GM19438 (cell line): ENCODE measurements around the gene ITFG1.
"Not testable (repeated sequence)": the region's sequence is repeated elsewhere in the genome, so short reads cannot be mapped to it uniquely, and the experiment has no call there.

ENCODE experiments used
- ATAC-seq: cut with Tn5 transposase; IDR thresholded peaks from one replicate; pipeline ENCODE4 v1.9.1; 2021; ENCODE audit warnings: low read depth; ENCODE audit not compliant: unreplicated experiment

The ITFG1 gene

GRCh38 chr16:47475786-47476185, 14.9 kb upstream of the ITFG1 start:
- ATAC-seq, result no peak

- no peak for ATAC-seq
Observed at GRCh38 chr16:47473792-47474191, 12.9 kb upstream of the ITFG1 start.

GRCh38 chr16:47473004-47473403, 12.1 kb upstream of the ITFG1 start:
- not testable (repeated sequence) for ATAC-seq

GRCh38 chr16:47470810-47471209, 9.9 kb upstream of the ITFG1 start:
- no peak for ATAC-seq

- no peak for ATAC-seq
Observed at GRCh38 chr16:47470211-47470610, 9.3 kb upstream of the ITFG1 start.

GRCh38 chr16:47469227-47469626, 8.4 kb upstream of the ITFG1 start:
- ATAC-seq, result no peak

- not testable (repeated sequence) for ATAC-seq
Observed at GRCh38 chr16:47468070-47468689, 7.3 kb upstream of the ITFG1 start.

GRCh38 chr16:47467501-47467900, 6.6 kb upstream of the ITFG1 start:
- ATAC-seq, result no peak

GRCh38 chr16:47465919-47466630, 5.2 kb upstream of the ITFG1 start:
- no peak for ATAC-seq

- ATAC-seq, result no peak
Observed at GRCh38 chr16:47463771-47464624, 3.1 kb upstream of the ITFG1 start.

GRCh38 chr16:47461598-47462266, 869 bp upstream of the ITFG1 start:
- peak; percentile 26 for ATAC-seq

GRCh38 chr16:47460359-47460710, 528 bp downstream of the ITFG1 start:
- no peak for ATAC-seq

- ATAC-seq, result no peak
Observed at GRCh38 chr16:47459603-47460002, 1.3 kb downstream of the ITFG1 start.

GRCh38 chr16:47458331-47458730, 2.5 kb downstream of the ITFG1 start:
- no peak for ATAC-seq

GRCh38 chr16:47449788-47450187, 11.1 kb downstream of the ITFG1 start:
- no peak for ATAC-seq

GRCh38 chr16:47448830-47449575, 11.9 kb downstream of the ITFG1 start:
- ATAC-seq, result no peak

GRCh38 chr16:47446431-47446830, 14.4 kb downstream of the ITFG1 start:
- no peak for ATAC-seq

GRCh38 chr16:47442884-47443283, 18.0 kb downstream of the ITFG1 start:
- not testable (repeated sequence) for ATAC-seq

- ATAC-seq, result not testable (repeated sequence)
Observed at GRCh38 chr16:47440066-47440465, 20.8 kb downstream of the ITFG1 start.

GRCh38 chr16:47434274-47434673, 26.6 kb downstream of the ITFG1 start:
- not testable (repeated sequence) for ATAC-seq
